Activated CD4-positive, alpha-beta T cell treated with anti-CD3 and anti-CD28 coated beads, Interleukin-2, amount 50 U/mL, for 4 hours (primary cell): Measurements from ENCODE around the gene C13orf42.

Source experiments
- DNase-seq, 2 experiments: peaks; one replicate each; pipeline ENCODE4 v3.0.0-alpha.2; 2020

Gene C13orf42

GRCh38 chr13:51064753-51065152 lies 46.3 kb downstream of the C13orf42 start:
- no peak for DNase-seq

- no peak for DNase-seq
These were observed 47.2 kb downstream of the C13orf42 start for GRCh38 chr13:51063909-51064308.

- no peak for DNase-seq
These were observed 52.5 kb downstream of the C13orf42 start for GRCh38 chr13:51058461-51059167.

- DNase-seq: no peak
These were observed 53.2 kb downstream of the C13orf42 start for GRCh38 chr13:51057906-51058305.

GRCh38 chr13:51057001-51057400 lies 54.1 kb downstream of the C13orf42 start:
- DNase-seq: no peak

- DNase-seq: no peak
These were observed 58.5 kb downstream of the C13orf42 start for GRCh38 chr13:51052581-51052980.

- DNase-seq: no peak
These were observed 60.8 kb downstream of the C13orf42 start for GRCh38 chr13:51050021-51050830.

- DNase-seq: no peak
These were observed 62.5 kb downstream of the C13orf42 start for GRCh38 chr13:51048616-51049015.

- no peak for DNase-seq
These were observed 63.0 kb downstream of the C13orf42 start for GRCh38 chr13:51048166-51048461.

GRCh38 chr13:51047434-51048165 lies 63.5 kb downstream of the C13orf42 start:
- no peak for DNase-seq

- DNase-seq: no peak
These were observed 65.6 kb downstream of the C13orf42 start for GRCh38 chr13:51045451-51045850.

- DNase-seq: no peak
These were observed 66.9 kb downstream of the C13orf42 start for GRCh38 chr13:51044023-51044665.

GRCh38 chr13:51043310-51043709 lies 67.8 kb downstream of the C13orf42 start:
- no peak for DNase-seq

GRCh38 chr13:51041710-51042109 lies 69.4 kb downstream of the C13orf42 start:
- no peak for DNase-seq

GRCh38 chr13:51041126-51041525 lies 69.9 kb downstream of the C13orf42 start:
- no peak for DNase-seq

GRCh38 chr13:51040431-51040830 lies 70.6 kb downstream of the C13orf42 start:
- DNase-seq: no peak

- no peak for DNase-seq
These were observed 74.7 kb downstream of the C13orf42 start for GRCh38 chr13:51036418-51036817.

GRCh38 chr13:51035978-51036377 lies 75.1 kb downstream of the C13orf42 start:
- DNase-seq: no peak

- DNase-seq: no peak
These were observed 75.6 kb downstream of the C13orf42 start for GRCh38 chr13:51035469-51035868.

- DNase-seq: no peak
These were observed 76.2 kb downstream of the C13orf42 start for GRCh38 chr13:51034906-51035305.

GRCh38 chr13:51033421-51034185 lies 77.5 kb downstream of the C13orf42 start:
- no peak for DNase-seq

- DNase-seq: no peak
These were observed 78.2 kb downstream of the C13orf42 start for GRCh38 chr13:51032831-51033230.
